ENCODE measurements around the gene PDX1. TPM values are rescaled to one million over a fixed set of nuclear protein-coding genes. Genes with fewer than 3 reads are reported as not detected.
"Not testable (repeated sequence)": the region's sequence is repeated elsewhere in the genome, so short reads cannot be mapped to it uniquely, and the experiment has no call there.

Gene PDX1
- total RNA-seq, 2 donors from 2014 or later, result not detected

DNA sequence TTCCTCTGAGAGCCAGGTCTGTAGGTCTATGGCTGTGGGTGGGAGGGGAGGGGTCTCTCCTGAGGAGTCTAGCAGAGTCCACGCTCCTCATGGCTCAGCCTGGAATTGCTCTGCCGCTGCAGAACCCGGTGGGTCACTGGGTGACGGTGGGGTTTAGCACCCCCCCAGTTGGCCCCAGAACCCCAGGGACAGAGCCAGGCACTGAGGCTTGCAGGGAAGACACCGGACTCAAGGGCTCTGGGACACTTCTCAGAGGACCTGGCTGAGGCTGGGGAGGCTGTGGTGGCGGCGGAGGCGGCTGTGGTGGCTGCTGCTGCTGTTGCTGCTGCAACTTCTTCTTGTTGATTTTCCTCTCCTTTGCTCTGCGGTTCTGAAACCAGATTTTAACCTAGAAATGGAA is 43.2 kb downstream of the PDX1 start:
- DNase-seq (ENCODE audit: low spot score), result no peak
- Histone ChIP-seq H3K36me3 (no peaks in the 10 kb centered on the region), H3K4me1 (replicated peaks) (peaks cover 12% of the 10 kb centered on the region), H3K4me3 (no peak overlapping the region), H3K9me3 (no peaks in the 10 kb centered on the region), H3K27ac (no peak overlapping the region), H3K27me3 (replicated peaks; ENCODE audit: insufficient read depth) (peaks cover 27% of the 10 kb centered on the region)
- intact Hi-C loops (cut with DNase I), result no loop called here
- TF ChIP-seq, protein P1, sequence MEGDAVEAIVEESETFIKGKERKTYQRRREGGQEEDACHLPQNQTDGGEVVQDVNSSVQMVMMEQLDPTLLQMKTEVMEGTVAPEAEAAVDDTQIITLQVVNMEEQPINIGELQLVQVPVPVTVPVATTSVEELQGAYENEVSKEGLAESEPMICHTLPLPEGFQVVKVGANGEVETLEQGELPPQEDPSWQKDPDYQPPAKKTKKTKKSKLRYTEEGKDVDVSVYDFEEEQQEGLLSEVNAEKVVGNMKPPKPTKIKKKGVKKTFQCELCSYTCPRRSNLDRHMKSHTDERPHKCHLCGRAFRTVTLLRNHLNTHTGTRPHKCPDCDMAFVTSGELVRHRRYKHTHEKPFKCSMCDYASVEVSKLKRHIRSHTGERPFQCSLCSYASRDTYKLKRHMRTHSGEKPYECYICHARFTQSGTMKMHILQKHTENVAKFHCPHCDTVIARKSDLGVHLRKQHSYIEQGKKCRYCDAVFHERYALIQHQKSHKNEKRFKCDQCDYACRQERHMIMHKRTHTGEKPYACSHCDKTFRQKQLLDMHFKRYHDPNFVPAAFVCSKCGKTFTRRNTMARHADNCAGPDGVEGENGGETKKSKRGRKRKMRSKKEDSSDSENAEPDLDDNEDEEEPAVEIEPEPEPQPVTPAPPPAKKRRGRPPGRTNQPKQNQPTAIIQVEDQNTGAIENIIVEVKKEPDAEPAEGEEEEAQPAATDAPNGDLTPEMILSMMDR (IDR thresholded peaks at IDR 0.05), result no peak
- no peak for TF ChIP-seq POLR2AphosphoS5 (IDR thresholded peaks at IDR 0.05)
- no peak for TF ChIP-seq POLR2A (IDR thresholded peaks at IDR 0.05)
- WGBS, result 76% methylated on average over 9 of the region's 9 CpGs

- Histone ChIP-seq H3K27me3 (replicated peaks; ENCODE audit: insufficient read depth) (peaks cover 32% of the 10 kb centered on the region), H3K36me3 (no peaks in the 10 kb centered on the region), H3K4me3 (no peak overlapping the region), H3K27ac (no peak overlapping the region), H3K9me3 (no peaks in the 10 kb centered on the region), H3K4me1 (replicated peaks) (peaks cover 12% of the 10 kb centered on the region)
- TF ChIP-seq POLR2A (IDR thresholded peaks at IDR 0.05) (no peak), POLR2AphosphoS5 (IDR thresholded peaks at IDR 0.05) (no peak)
- TF ChIP-seq, protein P1 (IDR thresholded peaks at IDR 0.05), result no peak
- WGBS, result 88% methylated on average over 3 of the region's 3 CpGs
- DNase-seq (ENCODE audit: low spot score), result no peak
- intact Hi-C loops (cut with DNase I), result no loop called here
Observed at GRCh38 chr13:27963491-27963890, 43.7 kb downstream of the PDX1 start.

DNA sequence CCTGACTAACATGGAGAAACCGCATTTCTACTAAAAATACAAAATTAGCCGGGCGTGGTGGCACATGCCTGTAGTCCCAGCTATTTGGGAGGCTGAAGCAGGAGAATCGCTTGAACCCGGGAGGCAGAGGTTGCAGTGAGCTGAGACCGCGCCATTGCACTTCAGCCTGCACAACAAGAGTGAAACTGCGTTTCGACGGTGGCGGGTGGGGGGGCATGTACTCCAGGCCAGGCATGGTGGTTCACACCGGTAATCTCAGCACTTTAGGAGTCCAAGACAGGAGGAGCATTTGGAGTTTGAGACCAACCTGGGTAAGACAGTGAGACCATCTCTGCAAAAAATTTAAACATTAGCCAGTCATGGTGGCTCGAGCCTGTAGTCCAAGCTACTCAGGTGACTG is 44.4 kb downstream of the PDX1 start:
- H3K4me3 ChIP-seq; H3K27ac ChIP-seq; H3K36me3 ChIP-seq; DNase-seq (ENCODE audit: low spot score); intact Hi-C loops (cut with DNase I); H3K9me3 ChIP-seq: not testable (repeated sequence)
- WGBS, result 77% methylated on average over 13 of the region's 13 CpGs
- H3K27me3 ChIP-seq (replicated peaks; ENCODE audit: insufficient read depth), result peaks cover 26% of the 10 kb centered on the region
- peaks cover 12% of the 10 kb centered on the region for H3K4me1 ChIP-seq (replicated peaks)

GRCh38 chr13:27964741-27965323 is 45.0 kb downstream of the PDX1 start:
- WGBS, result 33% methylated on average over 15 of the region's 15 CpGs
- DNase-seq (ENCODE audit: low spot score), result no peak
- TF ChIP-seq POLR2A (IDR thresholded peaks at IDR 0.05), result no peak
- intact Hi-C loops (cut with DNase I), result no loop called here
- no peaks in the 10 kb centered on the region for H3K9me3 ChIP-seq
- no peak overlapping the region for H3K4me3 ChIP-seq
- no peak overlapping the region for H3K27ac ChIP-seq
- no peaks in the 10 kb centered on the region for H3K36me3 ChIP-seq
- peaks cover 22% of the 10 kb centered on the region for H3K27me3 ChIP-seq (replicated peaks; ENCODE audit: insufficient read depth)
- H3K4me1 ChIP-seq (replicated peaks), result peaks cover 12% of the 10 kb centered on the region

GRCh38 chr13:27965343-27965739 is 45.5 kb downstream of the PDX1 start:
- no peak overlapping the region for H3K4me3 ChIP-seq
- DNase-seq (ENCODE audit: low spot score), result no peak
- H3K9me3 ChIP-seq, result no peaks in the 10 kb centered on the region
- peaks cover 10% of the 10 kb centered on the region for H3K4me1 ChIP-seq (replicated peaks)
- peaks cover 26% of the 10 kb centered on the region for H3K27me3 ChIP-seq (replicated peaks; ENCODE audit: insufficient read depth)
- no peaks in the 10 kb centered on the region for H3K36me3 ChIP-seq
- WGBS, result 40% methylated on average over 7 of the region's 7 CpGs
- H3K27ac ChIP-seq, result peak overlapping the region in 1 of 2 donors; percentile 12
- TF ChIP-seq, protein P1 (IDR thresholded peaks at IDR 0.05), result no peak
- TF ChIP-seq POLR2A (IDR thresholded peaks at IDR 0.05) (no peak), POLR2AphosphoS5 (IDR thresholded peaks at IDR 0.05) (no peak)
- intact Hi-C loops (cut with DNase I), result no loop called here
